HepG2 (cell line): ENCODE results near the gene NPIPA7. TPM values are rescaled to one million over a fixed set of nuclear protein-coding genes. Genes with fewer than 3 reads are reported as not detected.
"Not testable (repeated sequence)": the region's sequence is repeated elsewhere in the genome, so short reads cannot be mapped to it uniquely, and the experiment has no call there.

Experiments used
- ATAC-seq: fragments of 200-7000 bp; cut with Tn5 transposase; 3 replicates; pipeline ENCODE4 v1.9.1; 2020; ENCODE audit warnings: mild to moderate bottlenecking, moderate library complexity
- BruUV-seq: library from RNA; stranded (reverse); fragments of 400-500 nt; replicated peaks from 2 replicates; lab custom pipeline; 2021; lab: Mats Ljungman, UMichigan
- CTCF ChIA-PET: fragments of 300-600 bp; formaldehyde crosslinking; extraction: SDS; loops from one replicate; lab custom pipeline; 2021; ENCODE audit warnings: low total read pairs, inconsistent platforms, low intra/inter-chr PET ratio; lab: Yijun Ruan, JAX
- POLR2A ChIA-PET: fragments of 350-600 bp; sonication (Branson Sonifier 250); formaldehyde crosslinking; loops from one replicate; lab custom pipeline; 2020; ENCODE audit warnings: antibody characterized with exemption, inconsistent platforms; lab: Yijun Ruan, JAX
- DNase-seq: peaks from one replicate; pipeline ENCODE4 v3.0.0-alpha.2; 2015; ENCODE audit warnings: low spot score
- FAIRE-seq: peaks from 3 replicates; lab custom pipeline; 2011; peaks lifted over from hg19 to GRCh38; lab: Jason Lieb, UNC
- H2AFZ ChIP-seq: one replicate; pipeline ENCODE4 v1.6.1; 2011; ENCODE audit warnings: low read length, inconsistent platforms
- H3K27ac ChIP-seq: fragments of 300-600 bp; 3 replicates; pipeline ENCODE4 v1.8.0; 2011; ENCODE audit warnings: mixed run types, mild to moderate bottlenecking, mixed read lengths, low read length, inconsistent platforms; ENCODE audit not compliant: insufficient read depth; ENCODE audit errors: extremely low read length
- H3K27me3 ChIP-seq, 2 experiments: fragments of 200-600 bp in 1 of 2; 2 replicates in 1 of 2; 3 replicates in 1 of 2; pipeline versions ENCODE4 v1.6.0 to v1.8.0; 2011; ENCODE audit warnings: low read length in 2 of 2, mild to moderate bottlenecking in 2 of 2, moderate library complexity in 2 of 2, inconsistent platforms in 1 of 2; ENCODE audit not compliant: insufficient read depth in 2 of 2, control insufficient read depth in 1 of 2
- H3K36me3 ChIP-seq, 2 experiments: fragments of 200-600 bp in 1 of 2; replicated peaks in 1 of 2; 2 replicates in 1 of 2; 3 replicates in 1 of 2; pipeline versions ENCODE4 v1.5.1 to v1.8.0; 2011; ENCODE audit warnings: low read length in 2 of 2, inconsistent platforms in 1 of 2; ENCODE audit not compliant: insufficient read depth in 2 of 2, control insufficient read depth in 1 of 2
- H3K4me1 ChIP-seq: 2 replicates; pipeline ENCODE4 v1.5.1; 2012; ENCODE audit warnings: low read length, inconsistent platforms; ENCODE audit not compliant: insufficient read depth
- H3K4me2 ChIP-seq: 2 replicates; pipeline ENCODE4 v1.6.0; 2011; ENCODE audit warnings: low read depth, low read length, inconsistent platforms
- H3K4me3 ChIP-seq, 3 experiments: fragments of 200-600 bp in 1 of 3; sonication (generic), shearing (Covaris generic) in 1 of 3; replicated peaks in 1 of 3; 2 replicates each; pipeline ENCODE4 v1.5.1; 2011 to 2016; ENCODE audit warnings: low read length in 3 of 3, inconsistent platforms in 2 of 3, low read depth in 2 of 3, mild to moderate bottlenecking in 2 of 3, control low read depth in 1 of 3, mixed read lengths in 1 of 3; ENCODE audit not compliant: insufficient read depth in 1 of 3
- H3K79me2 ChIP-seq: one replicate; pipeline ENCODE4 v1.6.1; 2011; ENCODE audit warnings: low read length, inconsistent platforms; ENCODE audit not compliant: insufficient read depth
- H3K9ac ChIP-seq: 2 replicates; pipeline ENCODE4 v1.6.0; 2011; ENCODE audit warnings: mild to moderate bottlenecking, low read depth, low read length, inconsistent platforms; ENCODE audit not compliant: insufficient read depth
- H3K9me3 ChIP-seq: 2 replicates; pipeline ENCODE4 v1.5.1; 2012; ENCODE audit warnings: mild to moderate bottlenecking, low read length
- H4K20me1 ChIP-seq: 2 replicates; pipeline ENCODE4 v1.6.0; 2011; ENCODE audit warnings: inconsistent platforms, mild to moderate bottlenecking, low read length, moderate library complexity; ENCODE audit not compliant: insufficient read depth
- WGBS: methylation state at CpG from one replicate; pipeline ENCODE4 v1.1.6; 2017; ENCODE audit warnings: low lambda C conversion rate; 5-methylcytosine and 5-hydroxymethylcytosine counted together
- in situ Hi-C: cut with HindIII; loops from 2 replicates; pipeline ENCODE4 v1.10.0; 2017; ENCODE audit warnings: low pct_unique_long_range_greater_than_20kb; ENCODE audit not compliant: extremely low pct_ligation_motif_present
- intact Hi-C: fragments of 100-400 bp; cut with micrococcal nuclease; formaldehyde crosslinking; loops from one replicate; pipeline ENCODE4 v1.10.0; 2022; ENCODE audit not compliant: unreplicated experiment
- polyA plus RNA-seq, 8 experiments: library from polyadenylated mRNA; depleted of rRNA in 3 of 8; stranded (reverse) in 7 of 8; unstranded in 1 of 8; fragments of >200 nt; fragmentation: Illumina TruSeq in 4 of 8; extraction: Trizol in 4 of 8; gene quantifications; 2 replicates each; pipeline versions ENCODE4 v1.2.1 to v1.2.3, GENCODE V29; 2011 to 2016; ENCODE audit warnings: low read depth in 4 of 8, missing spikeins in 1 of 8, mixed read lengths in 1 of 8; ENCODE audit not compliant: insufficient read depth in 1 of 8
- total RNA-seq, 5 experiments: library from RNA; depleted of rRNA; stranded (reverse); fragments of >200 nt; fragmentation: Illumina TruSeq; extraction: Trizol; gene quantifications; 2 replicates each; pipeline ENCODE4 v1.2.3, GENCODE V29; 2016; ENCODE audit warnings: low read depth in 1 of 5

Gene NPIPA7
- total and polyA plus RNA-seq, 2 of the 13 experiments (the other 11 are each of a cell fraction or from before 2014, with no cell fraction given): 11.0 to 97.4 TPM

GRCh38 chr16:16369081-16369856 lies 9.7 kb upstream of the NPIPA7 start:
- H3K4me1 ChIP-seq, H4K20me1 ChIP-seq, DNase-seq, BruUV-seq, H2AFZ ChIP-seq, H3K79me2 ChIP-seq, H3K4me3 ChIP-seq, ATAC-seq, H3K9ac ChIP-seq, H3K27ac ChIP-seq, CTCF ChIA-PET, in situ Hi-C loops, H3K9me3 ChIP-seq, intact Hi-C loops, FAIRE-seq, POLR2A ChIA-PET, H3K4me2 ChIP-seq, H3K36me3 ChIP-seq, H3K27me3 ChIP-seq: not testable (repeated sequence)
- WGBS: 33% methylated on average over 23 of the region's 45 CpGs

DNA sequence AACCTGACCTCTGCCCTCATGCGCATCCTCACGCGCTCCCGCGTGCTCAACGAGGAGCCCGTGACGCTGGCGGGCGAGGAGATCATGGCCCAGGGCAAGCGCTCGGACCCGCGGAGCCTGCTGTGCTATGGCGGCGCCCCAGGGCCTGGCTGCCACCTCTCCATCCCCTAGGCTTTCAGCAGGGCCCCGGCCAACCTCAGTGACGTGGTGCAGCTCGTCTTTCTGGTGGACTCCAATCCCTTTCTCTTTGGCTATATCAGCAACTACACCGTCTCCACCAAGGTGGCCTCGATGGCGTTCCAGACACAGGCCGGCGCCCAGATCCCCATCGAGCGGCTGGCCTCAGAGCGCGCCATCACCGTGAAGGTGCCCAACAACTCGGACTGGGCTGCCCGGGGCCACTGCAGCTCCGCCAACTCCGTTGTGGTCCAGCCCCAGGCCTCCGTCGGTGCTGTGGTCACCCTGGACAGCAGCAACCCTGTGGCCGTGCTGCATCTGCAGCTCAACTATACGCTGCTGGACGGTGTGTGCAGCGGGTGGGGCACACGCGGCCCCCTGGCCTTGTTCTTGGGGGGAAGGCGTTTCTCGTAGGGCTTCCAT lies 7.7 kb upstream of the NPIPA7 start:
- H3K27ac ChIP-seq, H3K36me3 ChIP-seq, intact Hi-C loops, H3K9ac ChIP-seq, ATAC-seq, H3K4me2 ChIP-seq, H3K4me3 ChIP-seq, in situ Hi-C loops, H3K9me3 ChIP-seq, H3K27me3 ChIP-seq, H3K79me2 ChIP-seq, FAIRE-seq, BruUV-seq, H4K20me1 ChIP-seq, DNase-seq, H3K4me1 ChIP-seq, CTCF ChIA-PET, POLR2A ChIA-PET, H2AFZ ChIP-seq: not testable (repeated sequence)
- 58% methylated on average over 26 of the region's 43 CpGs for WGBS

DNA sequence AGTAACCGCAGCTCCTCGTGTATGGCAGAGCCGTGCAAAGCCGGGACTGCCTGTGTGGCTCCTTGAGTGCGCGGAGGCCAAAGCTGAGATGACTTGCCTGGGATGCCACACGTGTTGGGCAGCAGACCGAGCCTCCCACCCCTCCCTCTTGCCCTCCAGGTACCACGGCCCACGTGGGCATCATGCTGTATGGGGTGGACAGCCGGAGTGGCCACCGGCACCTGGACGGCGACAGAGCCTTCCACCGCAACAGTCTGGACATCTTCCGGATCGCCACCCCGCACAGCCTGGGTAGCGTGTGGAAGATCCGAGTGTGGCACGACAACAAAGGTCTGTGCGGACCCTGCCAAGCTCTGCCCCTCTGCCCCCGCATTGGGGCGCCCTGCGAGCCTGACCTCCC lies 4.7 kb upstream of the NPIPA7 start:
- H3K9me3 ChIP-seq, H2AFZ ChIP-seq, H3K36me3 ChIP-seq, H3K79me2 ChIP-seq, H3K27ac ChIP-seq, H3K9ac ChIP-seq, in situ Hi-C loops, H3K4me2 ChIP-seq, H3K4me3 ChIP-seq, BruUV-seq, POLR2A ChIA-PET, CTCF ChIA-PET, FAIRE-seq, H4K20me1 ChIP-seq, DNase-seq, intact Hi-C loops, H3K4me1 ChIP-seq, H3K27me3 ChIP-seq, ATAC-seq: not testable (repeated sequence)
- 56% methylated on average over 14 of the region's 25 CpGs for WGBS

DNA sequence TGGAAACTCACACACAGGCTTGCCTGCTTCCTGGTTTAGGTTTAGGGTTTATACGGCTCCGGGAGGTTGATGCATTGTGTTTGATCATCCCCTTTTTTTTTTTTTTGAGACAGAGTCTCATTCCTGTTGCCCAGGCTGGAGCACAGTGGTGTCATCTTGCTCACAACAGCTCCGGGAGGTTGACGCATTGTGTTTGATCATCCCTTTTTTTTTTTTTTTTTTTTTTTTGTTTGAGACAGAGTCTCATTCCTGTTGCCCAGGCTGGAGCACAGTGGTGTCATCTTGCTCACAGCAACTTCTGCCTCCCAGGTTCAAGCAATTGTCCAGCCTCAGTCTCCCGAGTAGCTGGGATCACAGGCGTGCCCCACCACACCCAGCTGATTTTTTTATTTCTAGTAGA lies 20.7 kb downstream of the NPIPA7 start:
- BruUV-seq, in situ Hi-C loops, H3K4me2 ChIP-seq, H2AFZ ChIP-seq, H3K4me3 ChIP-seq, CTCF ChIA-PET, H3K9ac ChIP-seq, intact Hi-C loops, H3K9me3 ChIP-seq, ATAC-seq, H3K4me1 ChIP-seq, H3K79me2 ChIP-seq, FAIRE-seq, H4K20me1 ChIP-seq, H3K27ac ChIP-seq, H3K36me3 ChIP-seq, DNase-seq, H3K27me3 ChIP-seq, POLR2A ChIA-PET: not testable (repeated sequence)
- no CpG with 5 or more reads among the region's 6 CpGs for WGBS
